HCT116 (cell line): ENCODE data around the gene CISD3. TPM values are rescaled to one million over a fixed set of nuclear protein-coding genes. Genes with fewer than 3 reads are reported as not detected.

ENCODE experiments used
- ATAC-seq: fragments of 200-7000 bp; cut with Tn5 transposase; 2 replicates; pipeline ENCODE4 v1.9.1; 2020; ENCODE audit warnings: mild to moderate bottlenecking, moderate library complexity
- BruUV-seq: library from RNA; stranded (reverse); fragments of 400-500 nt; replicated peaks from 2 replicates; lab custom pipeline; 2021; lab: Mats Ljungman, UMichigan
- CTCF ChIA-PET: fragments of 300-600 bp; sonication (Branson Sonifier 250); formaldehyde crosslinking; loops from one replicate; lab custom pipeline; 2021; ENCODE audit warnings: antibody characterized with exemption; lab: Charles Lee
- POLR2A ChIA-PET: fragments of 300-600, 350-600 bp; sonication (Branson Sonifier 250); formaldehyde crosslinking; loops from one replicate; lab custom pipeline; 2021; ENCODE audit warnings: antibody characterized with exemption; lab: Charles Lee
- RAD21 ChIA-PET, 2 experiments: fragments of 300-600 bp; sonication (Branson Sonifier 250); formaldehyde crosslinking; loops; one replicate each; lab custom pipeline; 2023; ENCODE audit warnings: low total read pairs in 2 of 2; ENCODE audit not compliant: uncharacterized antibody in 2 of 2, unreplicated experiment in 2 of 2, low non-redundant PET in 1 of 2; lab: Charles Lee
- DNase-seq: peaks from one replicate; pipeline ENCODE4 v3.0.0-alpha.2; 2010; ENCODE audit warnings: low read depth, low spot score
- H2AFZ ChIP-seq: fragments of 200-600 bp; shearing (Covaris generic), sonication (generic); 2 replicates; pipeline ENCODE4 v1.6.1; 2017; ENCODE audit warnings: low read depth, mixed run types, mixed read lengths, antibody characterized with exemption, low read length; ENCODE audit not compliant: poor library complexity, severe bottlenecking
- H3K27ac ChIP-seq: 2 replicates; pipeline ENCODE4 v1.5.1; 2012; ENCODE audit warnings: low read depth, low read length
- H3K27me3 ChIP-seq: fragments of 200-600 bp; sonication (generic); 2 replicates; pipeline ENCODE4 v1.6.1; 2016; ENCODE audit warnings: mixed run types, low read length, mixed read lengths; ENCODE audit not compliant: insufficient read depth
- H3K36me3 ChIP-seq, 2 experiments: fragments of 200-500 bp in 1 of 2; fragments of 200-600 bp in 1 of 2; sonication (Bioruptor generic) in 1 of 2; sonication (generic) in 1 of 2; 2 replicates each; pipeline versions ENCODE4 v1.5.1 to v1.6.1; 2014 to 2016; ENCODE audit warnings: low read length in 2 of 2, inconsistent platforms in 1 of 2, mixed read lengths in 1 of 2, mixed run types in 1 of 2; ENCODE audit not compliant: insufficient read depth in 2 of 2, control insufficient read depth in 1 of 2
- H3K4me1 ChIP-seq, 2 experiments: fragments of 200-600 bp in 1 of 2; sonication (generic) in 1 of 2; 2 replicates each; pipeline versions ENCODE4 v1.5.1 to v1.6.1; 2012 to 2017; ENCODE audit warnings: low read length in 2 of 2, inconsistent platforms in 1 of 2, mild to moderate bottlenecking in 1 of 2, mixed read lengths in 1 of 2, mixed run types in 1 of 2, moderate library complexity in 1 of 2; ENCODE audit not compliant: insufficient read depth in 2 of 2, control insufficient read depth in 1 of 2
- H3K4me2 ChIP-seq: fragments of 200-600 bp; sonication (generic); 2 replicates; pipeline ENCODE4 v1.6.1; 2017; ENCODE audit warnings: mixed run types, low read length, mixed read lengths
- H3K4me3 ChIP-seq, 2 experiments: fragments of 200-600 bp in 1 of 2; sonication (generic) in 1 of 2; replicated peaks in 1 of 2; 2 replicates each; pipeline ENCODE4 v1.5.1; 2011 to 2016; ENCODE audit warnings: low read length in 2 of 2, control low read depth in 1 of 2, low read depth in 1 of 2, mild to moderate bottlenecking in 1 of 2, mixed read lengths in 1 of 2, mixed run types in 1 of 2
- H3K79me2 ChIP-seq: fragments of 200-600 bp; sonication (generic); 2 replicates; pipeline ENCODE4 v1.6.1; 2017; ENCODE audit warnings: mild to moderate bottlenecking, mixed run types, low read length, moderate library complexity, mixed read lengths; ENCODE audit not compliant: insufficient read depth
- H3K9ac ChIP-seq: fragments of 200-600 bp; sonication (generic); 2 replicates; pipeline ENCODE4 v1.6.1; 2016; ENCODE audit warnings: low read length, mixed read lengths
- H3K9me2 ChIP-seq: fragments of 200-600 bp; sonication (generic), shearing (Covaris generic); 2 replicates; pipeline ENCODE4 v1.6.1; 2017; ENCODE audit warnings: mixed run types, mild to moderate bottlenecking, moderate library complexity; ENCODE audit not compliant: insufficient read depth
- H3K9me3 ChIP-seq, 2 experiments: fragments of 200-500 bp in 1 of 2; fragments of 200-600 bp in 1 of 2; sonication (Bioruptor generic) in 1 of 2; sonication (generic) in 1 of 2; 2 replicates each; pipeline ENCODE4 v1.6.1; 2014 to 2017; ENCODE audit warnings: low read length in 2 of 2, mixed read lengths in 2 of 2, inconsistent platforms in 1 of 2, low read depth in 1 of 2, mild to moderate bottlenecking in 1 of 2, mixed run types in 1 of 2, moderate library complexity in 1 of 2; ENCODE audit not compliant: control insufficient read depth in 1 of 2, insufficient read depth in 1 of 2
- H4K20me1 ChIP-seq: fragments of 200-600 bp; sonication (generic), shearing (Covaris generic); 2 replicates; pipeline ENCODE4 v1.6.1; 2017; ENCODE audit warnings: mixed run types, mild to moderate bottlenecking, moderate library complexity; ENCODE audit not compliant: insufficient read depth
- CBX3 ChIP-seq: IDR thresholded peaks from 2 replicates; pipeline ENCODE4 v1.6.1; 2012; ENCODE audit warnings: low read depth
- CTCF ChIP-seq, 3 experiments: fragments of 200-600 bp in 1 of 3; sonication (generic) in 1 of 3; IDR thresholded peaks in 2 of 3; conservative IDR thresholded peaks in 1 of 3; 2 replicates each; pipeline ENCODE4 v1.5.1; 2012 to 2017; ENCODE audit warnings: low read depth in 2 of 3, low read length in 2 of 3, antibody characterized with exemption in 1 of 3, borderline replicate concordance in 1 of 3, control low read depth in 1 of 3, mild to moderate bottlenecking in 1 of 3, mixed read lengths in 1 of 3, mixed run types in 1 of 3, moderate library complexity in 1 of 3; ENCODE audit not compliant: insufficient read depth in 1 of 3
- EGR1 ChIP-seq: IDR thresholded peaks from 2 replicates; pipeline ENCODE4 v1.6.1; 2012; ENCODE audit warnings: low read depth
- EZH2 ChIP-seq: fragments of 200-600 bp; sonication (generic); IDR thresholded peaks from 2 replicates; pipeline ENCODE4 v1.6.1; 2017; ENCODE audit warnings: antibody characterized with exemption, mixed run types
- JUND ChIP-seq: IDR thresholded peaks from 2 replicates; pipeline ENCODE4 v1.6.1; 2012
- MAX ChIP-seq: IDR thresholded peaks from 2 replicates; pipeline ENCODE4 v1.6.1; 2012
- POLR2A ChIP-seq: IDR thresholded peaks from 2 replicates; pipeline ENCODE4 v1.7.0; 2011; ENCODE audit warnings: borderline replicate concordance; ENCODE audit not compliant: insufficient read depth, insufficient read length; ENCODE audit errors: extremely low read depth
- RAD21 ChIP-seq: IDR thresholded peaks from 2 replicates; pipeline ENCODE4 v1.6.1; 2012; ENCODE audit warnings: low read depth, mild to moderate bottlenecking
- REST ChIP-seq: IDR thresholded peaks from 2 replicates; pipeline ENCODE4 v1.6.1; 2012; ENCODE audit warnings: low read depth
- SRF ChIP-seq: IDR thresholded peaks from 2 replicates; pipeline ENCODE4 v1.6.1; 2012; ENCODE audit warnings: low read depth
- TCF7L2 ChIP-seq: IDR thresholded peaks from 2 replicates; pipeline ENCODE4 v1.7.0; 2011; ENCODE audit warnings: borderline replicate concordance, inconsistent platforms; ENCODE audit not compliant: insufficient read depth, insufficient read length; ENCODE audit errors: extremely low read depth
- YY1 ChIP-seq: IDR thresholded peaks from 2 replicates; pipeline ENCODE4 v1.6.1; 2011; ENCODE audit warnings: low read length, low read depth, moderate library complexity, mild to moderate bottlenecking; ENCODE audit not compliant: insufficient replicate concordance; ENCODE audit errors: extremely low read depth
- ZBTB33 ChIP-seq: IDR thresholded peaks from 2 replicates; pipeline ENCODE4 v1.6.1; 2011; ENCODE audit warnings: mild to moderate bottlenecking, low read length, moderate library complexity; ENCODE audit not compliant: insufficient replicate concordance; ENCODE audit errors: extremely low read depth
- intact Hi-C: fragments of 100-400 bp; cut with micrococcal nuclease; formaldehyde crosslinking; loops from 2 replicates; pipeline ENCODE4 v1.10.0; 2022
- total RNA-seq: library from RNA; stranded (reverse); gene quantifications from one replicate; pipeline ENCODE4 v1.2.1, GENCODE V29; 2021; ENCODE audit not compliant: unreplicated experiment

CISD3 gene
- total RNA-seq, 1 experiment from 2014 or later = 50.2 TPM

- no TSS peak for BruUV-seq
- no peak overlapping the region for H3K4me2 ChIP-seq
- no peak overlapping the region for H3K4me3 ChIP-seq
- no peaks in the 10 kb centered on the region for H3K9me3 ChIP-seq
- H3K27me3 ChIP-seq = no peaks in the 10 kb centered on the region
- H3K9ac ChIP-seq = no peak overlapping the region
- peaks cover 13 to 16% of the 10 kb centered on the region in 2 experiments; a peak in 3 of 4 replicates for H3K36me3 ChIP-seq
- H4K20me1 ChIP-seq = no peaks in the 10 kb centered on the region
- ChIA-PET RAD21 (no interaction called here), CTCF (no interaction called here), POLR2A (no interaction called here)
- intact Hi-C loops = no loop called here
- DNase-seq = no peak
- no peak overlapping the region for H2AFZ ChIP-seq
- no peak for ATAC-seq
- H3K79me2 ChIP-seq = peaks cover 59% of the 10 kb centered on the region
- TF ChIP-seq MAX (no peak), POLR2A (no peak), RAD21 (no peak), CBX3 (no peak), EZH2 (no peak)
- H3K4me1 ChIP-seq = peaks cover 18 to 24% of the 10 kb centered on the region in 2 experiments
- no peak overlapping the region for H3K27ac ChIP-seq
- H3K9me2 ChIP-seq = no peaks in the 10 kb centered on the region
Measured at GRCh38 chr17:38741461-38741860, 11.3 kb downstream of the CISD3 start.

- H3K4me2 ChIP-seq = no peak overlapping the region
- CTCF ChIA-PET = no interaction called here
- no peak for TF ChIP-seq REST
- TF ChIP-seq YY1 = no peak
- no peak for TF ChIP-seq TCF7L2
- no peak for TF ChIP-seq RAD21
- TF ChIP-seq EGR1 = no peak
- no peak for TF ChIP-seq CTCF (IDR thresholded peaks at IDR 0.05 in 2 of 3, conservative IDR thresholded peaks at IDR 0.05 in 1 of 3; ENCODE audit: borderline replicate concordance in 1 of 3, insufficient read depth in 1 of 3, low read depth in 2 of 3, low read length in 2 of 3)
- TF ChIP-seq JUND = no peak
- no peak for TF ChIP-seq ZBTB33
- no peak for TF ChIP-seq SRF
Measured at GRCh38 chr17:38741921-38742410, 11.8 kb downstream of the CISD3 start.

More at GRCh38 chr17:38741921-38742410, 11.8 kb downstream of the CISD3 start:
- ChIA-PET POLR2A (no interaction called here), RAD21 (no interaction called here)
- Histone ChIP-seq H3K27ac (no peak overlapping the region), H3K36me3 (peaks cover 13 to 16% of the 10 kb centered on the region in 2 experiments; a peak in 3 of 4 replicates), H2AFZ (no peak overlapping the region), H3K27me3 (no peaks in the 10 kb centered on the region), H3K79me2 (peaks cover 64% of the 10 kb centered on the region), H3K9me3 (no peaks in the 10 kb centered on the region), H4K20me1 (no peaks in the 10 kb centered on the region), H3K9me2 (no peaks in the 10 kb centered on the region), H3K4me3 (no peak overlapping the region), H3K9ac (no peak overlapping the region), H3K4me1 (peaks cover 21 to 29% of the 10 kb centered on the region in 2 experiments)
- BruUV-seq = no TSS peak
- DNase-seq (no peak), ATAC-seq (no peak)
- intact Hi-C loops = no loop called here
